ENCODE results near the gene HPX.

Gene HPX

DNA sequence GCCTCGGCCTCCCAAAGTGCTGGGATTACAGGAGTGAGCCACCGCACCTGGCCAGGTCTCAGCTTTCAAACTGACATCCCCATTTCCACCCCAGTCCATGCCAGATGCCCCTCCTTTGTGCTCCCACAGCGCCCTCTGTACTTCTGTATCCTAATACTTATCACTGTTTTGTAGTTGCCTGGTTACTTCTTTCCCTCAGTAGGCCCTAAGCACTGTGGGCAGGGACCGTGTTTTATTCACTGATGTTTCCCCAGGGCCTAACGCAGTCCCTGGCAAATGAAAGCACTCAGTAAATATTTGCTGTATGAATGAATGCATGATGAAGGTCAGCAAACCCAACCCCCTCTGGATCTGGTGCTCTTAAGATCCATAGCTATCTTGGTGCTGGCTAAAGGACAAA is 35.1 kb upstream of the HPX start:
- in situ Hi-C loops (cut with MboI; ENCODE audit: low pct_unique_long_range_greater_than_20kb, low sequenced_read_pairs, unreplicated experiment), result no loop called here
- TF ChIP-seq, protein P1, sequence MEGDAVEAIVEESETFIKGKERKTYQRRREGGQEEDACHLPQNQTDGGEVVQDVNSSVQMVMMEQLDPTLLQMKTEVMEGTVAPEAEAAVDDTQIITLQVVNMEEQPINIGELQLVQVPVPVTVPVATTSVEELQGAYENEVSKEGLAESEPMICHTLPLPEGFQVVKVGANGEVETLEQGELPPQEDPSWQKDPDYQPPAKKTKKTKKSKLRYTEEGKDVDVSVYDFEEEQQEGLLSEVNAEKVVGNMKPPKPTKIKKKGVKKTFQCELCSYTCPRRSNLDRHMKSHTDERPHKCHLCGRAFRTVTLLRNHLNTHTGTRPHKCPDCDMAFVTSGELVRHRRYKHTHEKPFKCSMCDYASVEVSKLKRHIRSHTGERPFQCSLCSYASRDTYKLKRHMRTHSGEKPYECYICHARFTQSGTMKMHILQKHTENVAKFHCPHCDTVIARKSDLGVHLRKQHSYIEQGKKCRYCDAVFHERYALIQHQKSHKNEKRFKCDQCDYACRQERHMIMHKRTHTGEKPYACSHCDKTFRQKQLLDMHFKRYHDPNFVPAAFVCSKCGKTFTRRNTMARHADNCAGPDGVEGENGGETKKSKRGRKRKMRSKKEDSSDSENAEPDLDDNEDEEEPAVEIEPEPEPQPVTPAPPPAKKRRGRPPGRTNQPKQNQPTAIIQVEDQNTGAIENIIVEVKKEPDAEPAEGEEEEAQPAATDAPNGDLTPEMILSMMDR (IDR thresholded peaks at IDR 0.05; ENCODE audit: extremely low read depth, insufficient read depth, missing control alignments), result no peak
- DNase-seq (ENCODE audit: low spot score), result no peak

- TF ChIP-seq, protein P1 (IDR thresholded peaks at IDR 0.05; ENCODE audit: extremely low read depth, insufficient read depth, missing control alignments), result no peak
- in situ Hi-C loops (cut with MboI; ENCODE audit: low pct_unique_long_range_greater_than_20kb, low sequenced_read_pairs, unreplicated experiment), result no loop called here
- DNase-seq (ENCODE audit: low spot score), result no peak
Observed at GRCh38 chr11:6474806-6475500, 34.2 kb upstream of the HPX start.

DNA sequence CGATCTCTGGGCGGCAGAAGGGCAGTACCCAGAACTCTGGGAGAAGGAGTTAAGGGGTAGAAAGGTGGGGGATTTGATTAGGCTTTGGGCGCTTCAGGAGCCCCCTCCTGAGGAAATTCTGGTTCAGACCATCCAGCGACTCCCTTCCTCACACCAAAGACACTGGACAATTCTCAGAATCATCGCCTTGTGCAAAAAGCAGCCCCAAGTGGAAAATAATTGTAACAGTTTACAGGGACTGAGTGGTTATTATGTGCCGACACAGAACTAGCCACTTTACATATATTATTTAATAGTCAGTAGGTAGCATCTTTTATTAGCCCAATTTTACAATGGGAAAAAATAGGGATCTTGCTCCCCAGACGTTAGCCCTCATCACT is 33.6 kb upstream of the HPX start:
- in situ Hi-C loops (cut with MboI; ENCODE audit: low pct_unique_long_range_greater_than_20kb, low sequenced_read_pairs, unreplicated experiment), result no loop called here
- TF ChIP-seq, protein P1 (IDR thresholded peaks at IDR 0.05; ENCODE audit: extremely low read depth, insufficient read depth, missing control alignments), result no peak
- no peak for DNase-seq (ENCODE audit: low spot score)

- TF ChIP-seq, protein P1 (IDR thresholded peaks at IDR 0.05; ENCODE audit: extremely low read depth, insufficient read depth, missing control alignments), result no peak
- peak; percentile 96 for DNase-seq (ENCODE audit: low spot score)
- in situ Hi-C loops (cut with MboI; ENCODE audit: low pct_unique_long_range_greater_than_20kb, low sequenced_read_pairs, unreplicated experiment), result no loop called here
Observed at GRCh38 chr11:6473451-6474412, 32.9 kb upstream of the HPX start, which contains the start of gene TRIM3. Gene TRIM3 (minus strand): TSS chr11:6473941. CDS start chr11:6465695, 8,246 bp downstream.

DNA sequence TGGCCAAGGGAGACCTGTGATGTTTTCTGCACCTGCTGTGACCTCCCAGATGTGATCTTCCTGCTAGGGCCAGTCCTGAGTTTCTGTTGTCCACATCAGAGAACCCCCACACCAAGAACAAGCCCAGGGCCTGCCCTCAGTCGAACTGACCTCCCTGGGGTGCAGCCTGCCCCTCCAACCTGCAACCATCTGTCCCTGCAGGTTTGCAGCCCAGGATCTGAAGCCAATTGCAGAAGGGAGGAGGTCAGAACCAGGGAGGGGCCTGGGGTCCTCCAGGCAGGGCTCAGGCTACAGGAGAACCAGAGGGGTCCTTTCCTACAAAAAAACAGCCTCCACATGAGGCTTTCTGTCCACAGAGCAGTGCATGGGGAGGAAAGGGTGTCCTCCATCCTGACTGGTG is 32.1 kb upstream of the HPX start:
- peak; percentile 39 for DNase-seq (ENCODE audit: low spot score)
- in situ Hi-C loops (cut with MboI; ENCODE audit: low pct_unique_long_range_greater_than_20kb, low sequenced_read_pairs, unreplicated experiment), result no loop called here
- TF ChIP-seq, protein P1 (IDR thresholded peaks at IDR 0.05; ENCODE audit: extremely low read depth, insufficient read depth, missing control alignments), result no peak

- DNase-seq (ENCODE audit: low spot score), result no peak
- TF ChIP-seq, protein P1 (IDR thresholded peaks at IDR 0.05; ENCODE audit: extremely low read depth, insufficient read depth, missing control alignments), result no peak
- in situ Hi-C loops (cut with MboI; ENCODE audit: low pct_unique_long_range_greater_than_20kb, low sequenced_read_pairs, unreplicated experiment), result no loop called here
Observed at GRCh38 chr11:6469599-6469998, 28.8 kb upstream of the HPX start.
